ENCODE measurements around the gene LEFTY2. TPM values are rescaled to one million over a fixed set of nuclear protein-coding genes. Genes with fewer than 3 reads are reported as not detected.

LEFTY2 gene
- total and polyA plus RNA-seq, 2 donors (not counting 3 experiments of a cell fraction or from before 2014, with no cell fraction given): 0.06 TPM; not detected in 1

DNA sequence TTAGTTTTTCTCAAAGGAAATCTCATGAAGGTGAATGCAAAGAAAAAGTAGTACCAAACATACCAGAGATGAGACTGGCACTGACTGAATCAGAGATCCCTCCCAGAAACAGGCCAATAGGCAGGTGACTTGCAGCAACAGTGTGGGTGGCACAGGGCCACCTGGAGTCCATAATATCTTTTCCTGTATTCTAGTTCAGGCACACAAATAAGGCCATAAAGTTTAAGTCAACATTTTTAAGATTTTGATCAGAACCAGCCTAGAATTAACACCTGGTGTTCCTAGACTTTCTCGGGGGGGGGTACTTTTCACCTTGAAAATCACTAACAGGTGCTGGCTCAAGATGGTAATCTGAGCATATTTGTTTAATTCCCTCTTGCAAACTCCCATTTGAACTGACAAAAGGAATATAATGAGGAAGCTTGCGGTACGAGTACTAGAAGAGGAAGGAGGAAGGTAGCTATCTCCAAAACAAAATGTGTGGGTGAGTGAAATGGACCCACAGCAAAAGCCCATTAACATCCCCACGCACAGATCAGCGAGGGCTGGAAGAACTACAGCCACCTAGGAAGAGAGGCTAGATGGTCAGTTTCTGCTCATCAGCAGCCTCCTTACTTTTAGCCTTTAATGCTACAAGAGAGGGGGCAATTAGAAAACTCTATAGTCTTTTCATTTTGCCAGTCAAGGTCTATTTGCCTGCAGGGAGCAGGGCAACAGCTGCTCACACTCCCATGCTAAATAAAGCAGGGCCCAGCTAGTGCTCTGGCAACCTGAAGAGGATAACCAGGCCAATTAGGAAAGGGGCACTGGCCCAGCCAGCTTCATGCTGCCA lies 39.2 kb upstream of the LEFTY2 start:
- Histone ChIP-seq H4K20me1 (replicated peaks; ENCODE audit: control insufficient read depth, extremely low read depth, insufficient read depth, low read length) (no peaks in the 10 kb centered on the region), H3K9ac (replicated peaks; ENCODE audit: extremely low read depth, insufficient read depth, low read length) (no peak overlapping the region), H3K36me3 (ENCODE audit: control insufficient read depth in 2 of 2, extremely low read depth in 1 of 2, insufficient read depth in 2 of 2, low read length in 2 of 2) (peaks cover 9 to 21% of the 10 kb centered on the region in 2 experiments), H2AFZ (ENCODE audit: low read depth, low read length) (no peak overlapping the region), H3K27ac (ENCODE audit: insufficient read depth, low read depth, low read length) (no peak overlapping the region), H3K27me3 (ENCODE audit: control insufficient read depth in 2 of 2, insufficient read depth in 2 of 2, low read length in 2 of 2) (no peaks in the 10 kb centered on the region), H3K4me1 (ENCODE audit: control insufficient read depth, extremely low read depth, insufficient read depth, low read length) (no peaks in the 10 kb centered on the region), H3K79me2 (ENCODE audit: control insufficient read depth, insufficient read depth, low read length) (no peaks in the 10 kb centered on the region), H3K9me1 (replicated peaks; ENCODE audit: control insufficient read depth, extremely low read depth, insufficient read depth, low read length) (no peaks in the 10 kb centered on the region), H3K4me2 (ENCODE audit: insufficient read depth, low read length) (no peak overlapping the region), H3K4me3 (replicated peaks in 1 of 3; ENCODE audit: insufficient read depth in 1 of 3, low read depth in 1 of 3, low read length in 3 of 3) (no peak overlapping the region), H3K9me3 (replicated peaks; ENCODE audit: control insufficient read depth, insufficient read depth, low read length) (no peaks in the 10 kb centered on the region)
- intact Hi-C loops (cut with micrococcal nuclease): loop anchor here (1.0 kb wide), 1 partner anchor 12 kb away; no protein-coding TSS in a partner anchor
- dilution Hi-C loops (cut with MboI; ENCODE audit: extremely low pct_ligation_motif_present, low sequenced_read_pairs): no loop called here
- TF ChIP-seq EZH2 (IDR thresholded peaks at IDR 0.05; ENCODE audit: borderline replicate concordance, low read depth, low read length, severe bottlenecking): no peak
- TF ChIP-seq MYC (IDR thresholded peaks at IDR 0.05; ENCODE audit: low read depth, low read length): no peak
- no peak for TF ChIP-seq JUN (IDR thresholded peaks at IDR 0.05; ENCODE audit: borderline replicate concordance, insufficient read depth, insufficient read length, low read depth)
- TF ChIP-seq, protein P1, sequence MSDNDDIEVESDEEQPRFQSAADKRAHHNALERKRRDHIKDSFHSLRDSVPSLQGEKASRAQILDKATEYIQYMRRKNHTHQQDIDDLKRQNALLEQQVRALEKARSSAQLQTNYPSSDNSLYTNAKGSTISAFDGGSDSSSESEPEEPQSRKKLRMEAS (IDR thresholded peaks at IDR 0.05; ENCODE audit: insufficient read depth, insufficient read length): no peak
- TF ChIP-seq, protein P2, sequence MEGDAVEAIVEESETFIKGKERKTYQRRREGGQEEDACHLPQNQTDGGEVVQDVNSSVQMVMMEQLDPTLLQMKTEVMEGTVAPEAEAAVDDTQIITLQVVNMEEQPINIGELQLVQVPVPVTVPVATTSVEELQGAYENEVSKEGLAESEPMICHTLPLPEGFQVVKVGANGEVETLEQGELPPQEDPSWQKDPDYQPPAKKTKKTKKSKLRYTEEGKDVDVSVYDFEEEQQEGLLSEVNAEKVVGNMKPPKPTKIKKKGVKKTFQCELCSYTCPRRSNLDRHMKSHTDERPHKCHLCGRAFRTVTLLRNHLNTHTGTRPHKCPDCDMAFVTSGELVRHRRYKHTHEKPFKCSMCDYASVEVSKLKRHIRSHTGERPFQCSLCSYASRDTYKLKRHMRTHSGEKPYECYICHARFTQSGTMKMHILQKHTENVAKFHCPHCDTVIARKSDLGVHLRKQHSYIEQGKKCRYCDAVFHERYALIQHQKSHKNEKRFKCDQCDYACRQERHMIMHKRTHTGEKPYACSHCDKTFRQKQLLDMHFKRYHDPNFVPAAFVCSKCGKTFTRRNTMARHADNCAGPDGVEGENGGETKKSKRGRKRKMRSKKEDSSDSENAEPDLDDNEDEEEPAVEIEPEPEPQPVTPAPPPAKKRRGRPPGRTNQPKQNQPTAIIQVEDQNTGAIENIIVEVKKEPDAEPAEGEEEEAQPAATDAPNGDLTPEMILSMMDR (IDR thresholded peaks at IDR 0.05; ENCODE audit: extremely low read depth in 1 of 2, insufficient read depth in 1 of 2, low read depth in 1 of 2, low read length in 2 of 2): no peak
- POLR2A ChIA-PET: interaction anchor here (0.6 kb wide), 1 partner anchor 122 kb away, joined by 9 read pairs; no protein-coding TSS in a partner anchor
- no TSS peak for BruUV-seq (replicated peaks)
- DNase-seq (ENCODE audit: low read depth, low spot score) (no peak), FAIRE-seq (no peak)
- CTCF ChIA-PET: interaction anchor here (1.5 to 4.3 kb wide), 2 partner anchors 85 to 506 kb away, joined by 3 to 23 read pairs; no protein-coding TSS in a partner anchor
